Measurements from ENCODE around the gene IGBP1.

Gene IGBP1

DNA sequence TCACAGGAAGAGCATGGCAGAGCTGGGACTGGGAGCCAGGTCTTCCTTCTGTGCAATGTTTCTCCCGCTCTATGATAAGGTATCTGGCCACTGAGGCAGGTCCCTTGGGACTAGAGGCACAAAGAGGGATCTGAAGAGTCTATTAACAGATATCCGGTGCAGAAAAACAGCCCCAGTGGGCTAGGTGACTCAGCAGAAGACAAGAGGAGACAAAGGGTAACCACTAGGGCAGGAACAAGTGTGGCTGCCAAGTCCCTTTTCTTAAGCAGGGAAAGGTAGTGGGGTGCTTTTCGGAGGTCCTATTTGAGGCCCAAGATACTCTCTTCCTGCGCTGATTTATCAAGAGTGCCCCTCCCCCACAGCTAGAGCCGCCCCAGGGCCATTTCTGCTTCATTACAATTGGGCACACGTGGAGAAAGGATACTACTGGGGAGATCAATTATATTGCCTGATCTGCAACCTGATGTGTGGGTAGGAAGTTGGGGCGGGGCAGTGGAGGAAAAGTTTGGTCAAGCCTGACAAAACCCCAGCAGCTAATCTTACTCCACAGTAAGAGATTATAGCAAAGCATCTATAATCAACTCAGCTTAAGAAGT, 43.8 kb downstream of the IGBP1 start, which contains the start of gene DGAT2L6:
Gene DGAT2L6 (plus strand): TSS at position 546 of the 596 bp plus-strand sequence. CDS start 100 bp downstream, outside the sequence.
- no peaks in the 10 kb centered on the region for H3K36me3 ChIP-seq (ENCODE audit: control insufficient read depth, insufficient read depth, low read length)
- DNase-seq (ENCODE audit: extremely low read depth, insufficient read length): peak; percentile 40
- no peak within 1 kb of the TSS for H3K4me3 ChIP-seq (replicated peaks; ENCODE audit: low read depth, low read length)
- TF ChIP-seq CTCF (IDR thresholded peaks at IDR 0.05; ENCODE audit: insufficient read depth, low read length, poor library complexity, severe bottlenecking): no peak
- no peaks in the 10 kb centered on the region for H3K27me3 ChIP-seq (replicated peaks; ENCODE audit: control insufficient read depth, insufficient read depth, low read length)

DNA sequence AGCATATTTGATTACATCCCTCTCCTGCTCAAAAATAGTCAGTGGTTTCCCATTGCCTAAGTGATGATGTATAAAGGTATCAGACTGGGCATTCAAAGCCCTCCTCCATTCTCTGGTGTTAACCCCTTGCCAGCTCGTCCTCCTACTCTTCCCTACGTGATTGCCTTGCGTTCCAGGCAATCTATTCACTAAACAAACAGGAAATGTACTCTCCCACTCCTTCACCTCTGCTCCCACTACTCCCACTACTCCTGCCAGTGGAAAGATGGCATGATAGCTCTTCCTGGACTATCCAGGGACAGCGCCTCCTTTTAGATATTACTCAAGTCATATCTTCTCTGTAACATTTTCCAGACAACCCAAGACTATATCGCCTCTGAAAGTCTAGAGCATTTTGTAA, 49.8 kb downstream of the IGBP1 start:
- no peak for DNase-seq (ENCODE audit: extremely low read depth, insufficient read length)
- H3K4me3 ChIP-seq (replicated peaks; ENCODE audit: low read depth, low read length): no peak overlapping the region
- H3K36me3 ChIP-seq (ENCODE audit: control insufficient read depth, insufficient read depth, low read length): no peaks in the 10 kb centered on the region
- H3K27me3 ChIP-seq (replicated peaks; ENCODE audit: control insufficient read depth, insufficient read depth, low read length): no peaks in the 10 kb centered on the region
- TF ChIP-seq CTCF (IDR thresholded peaks at IDR 0.05; ENCODE audit: insufficient read depth, low read length, poor library complexity, severe bottlenecking): no peak

- no peak for TF ChIP-seq CTCF (IDR thresholded peaks at IDR 0.05; ENCODE audit: insufficient read depth, low read length, poor library complexity, severe bottlenecking)
- no peaks in the 10 kb centered on the region for H3K27me3 ChIP-seq (replicated peaks; ENCODE audit: control insufficient read depth, insufficient read depth, low read length)
- H3K36me3 ChIP-seq (ENCODE audit: control insufficient read depth, insufficient read depth, low read length): no peaks in the 10 kb centered on the region
- H3K4me3 ChIP-seq (replicated peaks; ENCODE audit: low read depth, low read length): no peak overlapping the region
- DNase-seq (ENCODE audit: extremely low read depth, insufficient read length): no peak
These were observed 57.0 kb downstream of the IGBP1 start for GRCh38 chrX:70190225-70190624.

- no peaks in the 10 kb centered on the region for H3K36me3 ChIP-seq (ENCODE audit: control insufficient read depth, insufficient read depth, low read length)
- no peak overlapping the region for H3K4me3 ChIP-seq (replicated peaks; ENCODE audit: low read depth, low read length)
- H3K27me3 ChIP-seq (replicated peaks; ENCODE audit: control insufficient read depth, insufficient read depth, low read length): no peaks in the 10 kb centered on the region
- peak; percentile 67 for TF ChIP-seq CTCF (IDR thresholded peaks at IDR 0.05; ENCODE audit: insufficient read depth, low read length, poor library complexity, severe bottlenecking)
- no peak for DNase-seq (ENCODE audit: extremely low read depth, insufficient read length)
These were observed 63.9 kb downstream of the IGBP1 start for GRCh38 chrX:70196961-70197720.

- H3K36me3 ChIP-seq (ENCODE audit: control insufficient read depth, insufficient read depth, low read length): no peaks in the 10 kb centered on the region
These were observed 68.5 kb downstream of the IGBP1 start for GRCh38 chrX:70201732-70202131.

More at GRCh38 chrX:70201732-70202131, 68.5 kb downstream of the IGBP1 start:
- H3K27me3 ChIP-seq (replicated peaks; ENCODE audit: control insufficient read depth, insufficient read depth, low read length): no peaks in the 10 kb centered on the region
- no peak for TF ChIP-seq CTCF (IDR thresholded peaks at IDR 0.05; ENCODE audit: insufficient read depth, low read length, poor library complexity, severe bottlenecking)
- no peak for DNase-seq (ENCODE audit: extremely low read depth, insufficient read length)
- no peak overlapping the region for H3K4me3 ChIP-seq (replicated peaks; ENCODE audit: low read depth, low read length)
